Glutamatergic neuron (in vitro differentiated cells): ENCODE results near the gene BPIFB6. TPM values are rescaled to one million over a fixed set of nuclear protein-coding genes. Genes with fewer than 3 reads are reported as not detected.

Source experiments
- DNase-seq: peaks from one replicate; pipeline ENCODE4 v3.0.0; 2022
- H3K27ac Mint-ChIP-seq: one replicate; pipeline ENCODE4 v1.8.0; 2020; ENCODE audit warnings: mild to moderate bottlenecking, mixed read lengths, inconsistent platforms; ENCODE audit not compliant: unreplicated experiment
- H3K27me3 Mint-ChIP-seq: one replicate; pipeline ENCODE4 v1.8.0; 2020; ENCODE audit warnings: mild to moderate bottlenecking, moderate library complexity, mixed read lengths, inconsistent platforms; ENCODE audit not compliant: unreplicated experiment
- H3K36me3 Mint-ChIP-seq: one replicate; pipeline ENCODE4 v1.8.0; 2020; ENCODE audit warnings: mild to moderate bottlenecking, mixed read lengths, inconsistent platforms; ENCODE audit not compliant: unreplicated experiment
- H3K4me1 Mint-ChIP-seq: one replicate; pipeline ENCODE4 v1.8.0; 2020; ENCODE audit warnings: mild to moderate bottlenecking, low read depth, mixed read lengths, inconsistent platforms; ENCODE audit not compliant: unreplicated experiment
- H3K4me3 Mint-ChIP-seq: one replicate; pipeline ENCODE4 v1.8.0; 2020; ENCODE audit warnings: mild to moderate bottlenecking, mixed read lengths, inconsistent platforms; ENCODE audit not compliant: unreplicated experiment
- H3K9me3 Mint-ChIP-seq: one replicate; pipeline ENCODE4 v1.8.0; 2020; ENCODE audit warnings: mild to moderate bottlenecking, moderate library complexity, mixed read lengths, inconsistent platforms; ENCODE audit not compliant: unreplicated experiment
- CTCF ChIP-seq: fragments of 200-600 bp; sonication (generic); IDR thresholded peaks from one replicate; pipeline ENCODE4 v1.5.0; 2021; ENCODE audit not compliant: partially characterized antibody, unreplicated experiment
- total RNA-seq: library from RNA; stranded (reverse); fragmentation: NEBNext Ultra II Directional; extraction: Animal tissue kit (Norgen Biotek cat#: 25700); gene quantifications from one replicate; pipeline ENCODE4 v1.2.1, GENCODE V29; 2021; ENCODE audit not compliant: unreplicated experiment

The BPIFB6 gene
- total RNA-seq, 1 donor from 2014 or later, result not detected

DNA sequence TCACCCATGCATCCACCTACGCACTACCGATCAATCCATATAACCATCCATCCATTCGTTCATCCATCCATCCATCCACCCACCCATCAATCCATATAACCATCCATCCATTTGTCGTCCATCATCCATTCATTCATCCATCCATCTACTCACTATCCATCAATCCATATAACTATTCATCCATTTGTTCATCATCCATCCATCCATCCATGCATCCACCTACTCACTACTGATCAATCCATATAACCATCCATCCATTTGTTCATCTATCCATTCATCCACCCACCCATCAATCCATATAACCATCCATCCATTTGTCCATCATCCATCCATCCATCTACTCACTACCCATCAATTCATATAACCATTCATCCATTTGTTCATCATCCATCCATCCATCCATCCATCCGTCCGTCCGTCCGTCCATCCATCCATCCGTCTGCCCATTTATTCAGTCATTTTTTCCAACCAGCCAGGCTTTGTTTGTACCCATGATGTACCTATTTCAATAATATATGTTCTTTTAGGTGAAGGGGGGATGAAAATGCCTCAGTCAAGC is 6.1 kb upstream of the BPIFB6 start:
- no peaks in the 10 kb centered on the region for H3K4me1 Mint-ChIP-seq
- no peaks in the 10 kb centered on the region for H3K36me3 Mint-ChIP-seq
- H3K4me3 Mint-ChIP-seq, result no peak overlapping the region

DNA sequence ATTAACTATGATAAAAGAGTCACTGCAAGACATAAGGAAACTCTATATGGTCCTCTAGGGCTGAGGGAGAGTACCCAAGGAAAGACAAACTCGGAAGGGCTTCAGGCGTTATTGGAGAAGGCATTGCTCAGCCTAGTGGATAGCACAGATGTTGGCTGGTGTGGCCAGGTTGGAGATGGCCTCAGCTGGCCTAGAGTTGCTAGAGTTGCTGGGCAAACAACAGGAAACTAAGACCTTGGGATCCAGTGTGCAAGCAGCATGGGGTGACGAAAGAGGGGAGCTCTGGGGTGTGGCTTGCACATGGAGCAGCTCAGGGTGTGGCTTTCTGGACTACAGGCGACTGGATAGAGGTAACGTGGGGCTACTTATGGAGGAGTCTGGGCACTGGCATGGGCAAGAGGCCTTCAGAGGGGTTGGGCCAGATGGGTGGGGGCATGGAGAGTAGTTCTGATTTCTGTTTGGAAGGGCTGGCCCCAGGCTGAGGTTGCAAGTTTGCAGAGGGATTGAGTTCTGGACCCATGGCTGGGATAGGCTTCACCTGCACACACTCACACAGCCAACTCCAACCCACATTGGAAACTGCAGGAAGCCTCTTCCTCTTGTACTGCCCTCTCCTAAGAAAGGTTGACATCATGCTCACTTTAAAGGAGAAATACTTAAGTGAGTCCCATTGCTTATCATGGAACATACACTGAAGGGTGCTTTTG is 5.2 kb upstream of the BPIFB6 start:
- TF ChIP-seq CTCF, result no peak
- Mint-ChIP-seq H3K4me1 (no peaks in the 10 kb centered on the region), H3K9me3 (peaks cover 3% of the 10 kb centered on the region), H3K27ac (no peak overlapping the region), H3K36me3 (no peaks in the 10 kb centered on the region), H3K4me3 (no peak overlapping the region), H3K27me3 (peaks cover 6% of the 10 kb centered on the region)
- no peak for DNase-seq

More for the DNA sequence above, 6.1 kb upstream of the BPIFB6 start:
- Mint-ChIP-seq H3K27ac (no peak overlapping the region), H3K9me3 (peaks cover 3% of the 10 kb centered on the region), H3K27me3 (peaks cover 6% of the 10 kb centered on the region)
- no peak for DNase-seq
- no peak for TF ChIP-seq CTCF

DNA sequence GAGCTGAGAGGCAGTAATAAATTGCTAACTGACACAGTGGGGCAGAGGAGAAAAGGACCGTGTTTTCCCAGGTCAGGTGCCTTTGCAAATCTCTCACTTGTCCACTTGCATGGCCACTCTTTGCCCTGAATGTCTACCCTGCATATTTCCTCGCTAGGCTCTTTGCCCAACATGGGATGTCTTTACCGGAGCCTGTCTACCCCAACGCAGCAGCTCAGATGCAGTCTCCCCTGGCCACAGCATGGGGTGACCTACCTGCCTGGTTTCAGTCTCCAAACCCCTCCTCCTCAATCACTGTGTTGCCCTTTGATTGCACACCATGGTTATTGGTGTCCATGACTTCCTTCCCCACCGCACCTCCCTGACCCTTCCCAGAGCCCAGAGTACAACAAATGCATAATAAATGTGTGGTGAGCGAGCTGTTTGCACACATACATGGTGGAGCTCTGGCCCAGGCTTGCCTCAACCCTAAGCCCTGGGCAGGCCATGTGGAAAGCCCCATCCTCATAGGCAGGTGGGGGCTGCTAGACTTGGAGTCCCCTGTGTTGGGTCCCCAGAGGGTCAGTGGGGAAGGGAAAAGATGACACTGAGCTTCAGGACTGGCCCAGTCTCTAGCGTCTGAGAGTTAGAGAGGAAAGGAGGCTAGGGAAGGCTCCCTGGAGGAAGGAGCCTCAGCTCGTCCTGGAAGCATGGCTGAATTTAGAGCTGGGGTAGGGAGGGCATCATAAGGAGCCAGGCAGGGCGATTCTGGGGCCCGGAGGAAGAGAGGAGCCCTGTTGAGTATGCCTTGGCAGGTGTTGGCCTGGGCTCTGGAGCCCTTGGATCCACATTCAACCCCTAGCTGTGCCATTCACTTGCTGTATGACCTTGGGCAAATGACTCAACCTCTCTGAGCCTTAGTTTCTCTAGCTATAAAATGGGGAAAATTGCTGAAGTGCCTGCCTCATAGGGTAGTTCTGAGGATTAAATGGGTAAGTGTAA is 4.4 kb upstream of the BPIFB6 start:
- Mint-ChIP-seq H3K27ac (no peak overlapping the region), H3K36me3 (no peaks in the 10 kb centered on the region), H3K9me3 (peaks cover under 1% of the 10 kb centered on the region), H3K27me3 (peaks cover 3% of the 10 kb centered on the region), H3K4me1 (no peaks in the 10 kb centered on the region), H3K4me3 (no peak overlapping the region)
- no peak for DNase-seq
- TF ChIP-seq CTCF, result no peak

GRCh38 chr20:33027769-33028751 is 3.4 kb upstream of the BPIFB6 start:
- H3K4me3 Mint-ChIP-seq, result no peak overlapping the region
- no peaks in the 10 kb centered on the region for H3K4me1 Mint-ChIP-seq
- peaks cover 5% of the 10 kb centered on the region for H3K27me3 Mint-ChIP-seq
- peaks cover 1% of the 10 kb centered on the region for H3K36me3 Mint-ChIP-seq
- no peaks in the 10 kb centered on the region for H3K9me3 Mint-ChIP-seq
- DNase-seq, result no peak
- no peak for TF ChIP-seq CTCF
- H3K27ac Mint-ChIP-seq, result no peak overlapping the region
